A673 (cell line): ENCODE results near the gene KLHL17. TPM values are rescaled to one million over a fixed set of nuclear protein-coding genes. Genes with fewer than 3 reads are reported as not detected.

ENCODE experiments used
- BruUV-seq: library from RNA; stranded (reverse); fragments of 400-500 nt; replicated peaks from 2 replicates; lab custom pipeline; 2021; lab: Mats Ljungman, UMichigan
- CTCF ChIA-PET: fragments of 300-600 bp; sonication (Branson Sonifier 250); formaldehyde crosslinking; loops from one replicate; lab custom pipeline; 2022; ENCODE audit warnings: antibody characterized with exemption; lab: Charles Lee
- POLR2A ChIA-PET: fragments of 300-600 bp; sonication (Branson Sonifier 250); formaldehyde crosslinking; loops from one replicate; lab custom pipeline; 2022; ENCODE audit warnings: antibody characterized with exemption; ENCODE audit not compliant: low non-redundant PET; lab: Charles Lee
- DNase-seq: peaks from one replicate; pipeline ENCODE4 v3.0.0-alpha.2; 2015; ENCODE audit warnings: low spot score
- H3K27ac ChIP-seq: fragments of 200-600 bp; sonication (generic); 2 replicates; pipeline ENCODE4 v1.5.1; 2016; ENCODE audit warnings: mixed run types, low read depth, mild to moderate bottlenecking, mixed read lengths, antibody characterized with exemption, low read length; ENCODE audit not compliant: poor library complexity, severe bottlenecking
- H3K27me3 ChIP-seq: fragments of 200-600 bp; sonication (generic); replicated peaks from 2 replicates; pipeline ENCODE4 v1.6.1; 2017; ENCODE audit warnings: mixed run types, low read depth, mild to moderate bottlenecking, mixed read lengths, antibody characterized with exemption, low read length; ENCODE audit not compliant: insufficient read depth, poor library complexity
- H3K36me3 ChIP-seq: fragments of 200-600 bp; sonication (generic); 2 replicates; pipeline ENCODE4 v1.6.1; 2016; ENCODE audit warnings: mixed run types, mild to moderate bottlenecking, mixed read lengths, antibody characterized with exemption, low read length; ENCODE audit not compliant: insufficient read depth, poor library complexity, severe bottlenecking
- H3K4me1 ChIP-seq: fragments of 200-600 bp; sonication (generic); 2 replicates; pipeline ENCODE4 v1.6.1; 2017; ENCODE audit warnings: mixed run types, mild to moderate bottlenecking, mixed read lengths, antibody characterized with exemption, low read length; ENCODE audit not compliant: insufficient read depth, poor library complexity, severe bottlenecking
- H3K4me3 ChIP-seq: fragments of 200-600 bp; sonication (generic); 2 replicates; pipeline ENCODE4 v1.5.1; 2016; ENCODE audit warnings: low read depth, mixed run types, mild to moderate bottlenecking, mixed read lengths, low read length; ENCODE audit not compliant: poor library complexity, severe bottlenecking
- H3K9me3 ChIP-seq: fragments of 200-600 bp; sonication (generic); 2 replicates; pipeline ENCODE4 v1.6.1; 2016; ENCODE audit warnings: mixed run types, low read depth, mild to moderate bottlenecking, mixed read lengths, antibody characterized with exemption, low read length; ENCODE audit not compliant: poor library complexity, severe bottlenecking
- EZH2 ChIP-seq: fragments of 200-600 bp; sonication (generic); IDR thresholded peaks from 2 replicates; pipeline ENCODE4 v1.6.1; 2017; ENCODE audit warnings: borderline replicate concordance, low read depth, mild to moderate bottlenecking, mixed read lengths, antibody characterized with exemption, low read length; ENCODE audit not compliant: poor library complexity, severe bottlenecking
- intact Hi-C: fragments of 100-400 bp; cut with micrococcal nuclease; formaldehyde crosslinking; loops from one replicate; pipeline ENCODE4 v1.10.0; 2022; ENCODE audit not compliant: unreplicated experiment
- total RNA-seq: library from RNA; stranded (reverse); gene quantifications from 2 replicates; pipeline ENCODE4 v1.2.3, GENCODE V29; 2021
- TF ChIP-seq, protein P1 (sequence below): fragments of 300-800, 200-600 bp; sonication (generic); conservative IDR thresholded peaks from 2 replicates; pipeline ENCODE4 v1.5.1; 2017; ENCODE audit warnings: low read depth, mild to moderate bottlenecking, antibody characterized with exemption, low read length, moderate library complexity, mixed read lengths

KLHL17 gene
- total RNA-seq, 1 experiment from 2014 or later, result 43.3 TPM

DNA sequence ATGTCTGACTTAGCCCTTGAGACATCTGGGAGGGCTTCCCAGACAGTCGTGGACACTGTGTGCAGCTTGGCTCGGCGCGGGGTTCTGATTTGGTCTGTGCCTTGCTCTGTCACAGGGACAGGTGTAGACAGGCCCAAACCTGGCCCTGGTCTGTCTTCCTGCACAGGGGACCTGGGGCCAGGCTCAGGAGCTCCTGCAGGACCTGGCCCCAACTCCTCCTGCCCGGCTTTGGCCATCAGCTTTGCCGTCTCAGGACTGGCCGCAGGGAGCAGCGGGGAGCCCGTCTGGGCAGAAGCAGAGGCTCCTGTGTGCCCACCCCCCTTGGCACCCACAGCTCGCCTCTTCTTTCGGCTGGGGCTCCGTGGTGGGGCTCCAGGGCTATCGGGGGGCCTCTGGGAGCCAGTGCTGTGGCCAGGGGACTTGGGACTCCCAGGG, 19.8 kb downstream of the KLHL17 start:
- ChIA-PET CTCF (interaction anchor here (0.7 kb wide), 1 partner anchor 40 kb away, joined by 3 read pairs; the partner anchor contains the start of gene AGRN), POLR2A (no interaction called here)
- intact Hi-C loops, result loop anchor here (5.0 kb wide), 1 partner anchor 82 kb away; no protein-coding TSS in a partner anchor

DNA sequence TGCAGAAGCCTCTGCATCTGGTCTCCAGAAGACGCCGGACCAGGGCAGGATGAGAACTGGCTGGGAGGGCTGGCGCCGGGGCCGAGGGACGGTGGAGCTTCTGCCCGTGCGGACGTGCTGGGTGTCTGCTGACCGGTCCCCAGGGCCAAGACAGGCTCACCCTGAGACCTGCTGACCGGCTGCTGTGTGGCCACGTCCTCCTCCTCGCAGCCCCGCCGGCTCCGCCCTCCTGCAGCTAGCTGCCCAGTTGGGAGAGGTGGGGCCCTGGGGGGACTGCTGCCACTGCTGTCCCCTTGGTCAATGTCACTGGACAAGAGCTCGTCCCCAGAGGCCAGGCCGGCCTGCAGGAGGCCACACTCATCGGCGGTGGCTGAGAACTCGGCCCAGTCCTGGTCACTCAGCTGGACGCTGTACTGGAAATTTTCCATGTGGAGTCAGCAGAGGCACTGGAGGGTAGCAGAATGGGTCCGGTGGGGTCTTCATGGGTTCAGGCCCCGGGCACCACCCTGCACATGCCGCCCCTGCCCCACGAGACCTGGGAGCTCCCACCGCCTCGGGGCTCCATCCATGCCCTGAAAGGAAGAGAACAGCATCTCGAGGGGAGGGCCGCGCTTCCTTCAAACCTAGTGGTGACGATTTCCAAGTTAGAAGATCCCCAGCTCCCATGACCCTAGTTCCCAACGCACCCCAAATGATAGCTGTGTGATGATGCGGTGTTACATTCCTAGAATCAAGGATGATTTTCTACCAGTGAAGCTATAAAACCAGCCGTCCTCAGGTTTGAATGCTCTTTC, 20.4 kb downstream of the KLHL17 start:
- CTCF ChIA-PET, result interaction anchor here (0.7 to 0.9 kb wide), 2 partner anchors 21 to 39 kb away, joined by 3 to 4 read pairs; partner anchors contain the start of gene AGRN
- H3K27me3 ChIP-seq, result no peaks in the 10 kb centered on the region

More for the DNA sequence above, 19.8 kb downstream of the KLHL17 start:
- Histone ChIP-seq H3K9me3 (no peaks in the 10 kb centered on the region), H3K4me1 (peaks cover 8% of the 10 kb centered on the region), H3K27ac (no peak overlapping the region), H3K36me3 (no peaks in the 10 kb centered on the region), H3K27me3 (no peaks in the 10 kb centered on the region), H3K4me3 (no peak overlapping the region)
- BruUV-seq, result no TSS peak
- DNase-seq, result no peak
- no peak for TF ChIP-seq EZH2
- TF ChIP-seq, protein P1, sequence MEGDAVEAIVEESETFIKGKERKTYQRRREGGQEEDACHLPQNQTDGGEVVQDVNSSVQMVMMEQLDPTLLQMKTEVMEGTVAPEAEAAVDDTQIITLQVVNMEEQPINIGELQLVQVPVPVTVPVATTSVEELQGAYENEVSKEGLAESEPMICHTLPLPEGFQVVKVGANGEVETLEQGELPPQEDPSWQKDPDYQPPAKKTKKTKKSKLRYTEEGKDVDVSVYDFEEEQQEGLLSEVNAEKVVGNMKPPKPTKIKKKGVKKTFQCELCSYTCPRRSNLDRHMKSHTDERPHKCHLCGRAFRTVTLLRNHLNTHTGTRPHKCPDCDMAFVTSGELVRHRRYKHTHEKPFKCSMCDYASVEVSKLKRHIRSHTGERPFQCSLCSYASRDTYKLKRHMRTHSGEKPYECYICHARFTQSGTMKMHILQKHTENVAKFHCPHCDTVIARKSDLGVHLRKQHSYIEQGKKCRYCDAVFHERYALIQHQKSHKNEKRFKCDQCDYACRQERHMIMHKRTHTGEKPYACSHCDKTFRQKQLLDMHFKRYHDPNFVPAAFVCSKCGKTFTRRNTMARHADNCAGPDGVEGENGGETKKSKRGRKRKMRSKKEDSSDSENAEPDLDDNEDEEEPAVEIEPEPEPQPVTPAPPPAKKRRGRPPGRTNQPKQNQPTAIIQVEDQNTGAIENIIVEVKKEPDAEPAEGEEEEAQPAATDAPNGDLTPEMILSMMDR, result no peak

DNA sequence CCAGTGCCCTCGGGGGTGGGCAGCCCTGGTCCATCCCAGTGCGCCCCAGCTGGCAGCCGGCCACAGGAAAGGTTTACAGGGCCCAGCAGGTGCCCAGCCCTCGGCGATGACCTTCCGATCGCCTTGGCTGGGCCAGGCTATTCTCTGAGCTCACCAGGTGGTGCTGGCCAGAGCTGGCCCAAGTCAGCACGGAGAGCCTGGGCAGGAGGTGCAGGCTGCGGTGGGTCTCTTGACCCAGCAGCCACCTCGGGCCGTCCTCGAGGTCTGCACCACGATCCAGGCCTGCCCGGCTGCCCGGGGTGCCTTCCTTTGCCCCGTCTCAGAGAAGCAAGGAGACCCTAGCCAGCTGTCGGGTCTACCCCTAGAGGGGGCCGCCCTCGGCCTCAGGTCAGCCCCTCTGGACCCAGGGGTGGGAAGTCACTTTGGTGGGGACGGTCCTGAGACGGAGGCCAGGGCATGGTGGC, 21.1 kb downstream of the KLHL17 start:
- H3K9me3 ChIP-seq, result no peaks in the 10 kb centered on the region
- BruUV-seq, result no TSS peak
- TF ChIP-seq, protein P1, result no peak
- no peak for TF ChIP-seq EZH2
- H3K36me3 ChIP-seq, result no peaks in the 10 kb centered on the region
- DNase-seq, result no peak
- H3K27me3 ChIP-seq, result no peaks in the 10 kb centered on the region
- CTCF ChIA-PET, result interaction anchor here (0.9 kb wide), 1 partner anchor 21 kb away, joined by 4 read pairs; no protein-coding TSS in a partner anchor
- H3K27ac ChIP-seq, result no peak overlapping the region
- POLR2A ChIA-PET, result interaction anchor here (0.6 kb wide), 1 partner anchor 13 kb away, joined by 4 read pairs; no protein-coding TSS in a partner anchor
- no peak overlapping the region for H3K4me3 ChIP-seq
- intact Hi-C loops, result loop anchor here (5.0 kb wide), 1 partner anchor 81 kb away; no protein-coding TSS in a partner anchor
- no peaks in the 10 kb centered on the region for H3K4me1 ChIP-seq

More for the DNA sequence above, 20.4 kb downstream of the KLHL17 start:
- BruUV-seq, result no TSS peak
- POLR2A ChIA-PET, result interaction anchor here (0.5 kb wide), 1 partner anchor 277 kb away, joined by 6 read pairs; no protein-coding TSS in a partner anchor
- no peak for DNase-seq
- H3K4me1 ChIP-seq, result peaks cover 4% of the 10 kb centered on the region
- no peak for TF ChIP-seq EZH2
- TF ChIP-seq, protein P1, result no peak
- intact Hi-C loops, result loop anchor here (5.0 kb wide), 1 partner anchor 82 kb away; no protein-coding TSS in a partner anchor
- H3K9me3 ChIP-seq, result no peaks in the 10 kb centered on the region
- H3K36me3 ChIP-seq, result no peaks in the 10 kb centered on the region
- H3K4me3 ChIP-seq, result no peak overlapping the region
- H3K27ac ChIP-seq, result no peak overlapping the region
